ENCODE measurements around the gene PRPF18. TPM values are rescaled to one million over a fixed set of nuclear protein-coding genes. Genes with fewer than 3 reads are reported as not detected.

PRPF18 gene
- total RNA-seq, 1 experiment from 2014 or later: 10.2 TPM

- Histone ChIP-seq H3K27ac (ENCODE audit: low read length) (no peak overlapping the region), H4K20me1 (ENCODE audit: low read length) (no peaks in the 10 kb centered on the region), H3F3A (ENCODE audit: low read length, unreplicated experiment) (no peaks in the 10 kb centered on the region), H3K4me3 (ENCODE audit: low read length) (no peak overlapping the region), H3K9me2 (replicated peaks; ENCODE audit: low read length) (no peaks in the 10 kb centered on the region), H3K4me1 (ENCODE audit: insufficient read depth, low read length) (no peaks in the 10 kb centered on the region), H3K9ac (ENCODE audit: low read length) (no peak overlapping the region), H3K79me2 (ENCODE audit: low read length) (no peaks in the 10 kb centered on the region), H3K27me3 (ENCODE audit: low read length) (no peaks in the 10 kb centered on the region), H3K9me3 (ENCODE audit: low read length) (no peaks in the 10 kb centered on the region), H2AFZ (ENCODE audit: low read length) (no peak overlapping the region), H3K4me2 (ENCODE audit: low read length) (no peak overlapping the region), H3K36me3 (ENCODE audit: low read depth, low read length) (no peaks in the 10 kb centered on the region)
- no peak for ATAC-seq
- POLR2A ChIA-PET (ENCODE audit: unreplicated experiment): no interaction called here
- CTCF ChIA-PET: interaction anchor here (0.6 kb wide), 1 partner anchor 95 kb away, joined by 6 read pairs; no protein-coding TSS in a partner anchor
- intact Hi-C loops (cut with micrococcal nuclease): loop anchor here (1.0 kb wide), 1 partner anchor 165 kb away; no protein-coding TSS in a partner anchor
- TF ChIP-seq EZH2phosphoT487 (IDR thresholded peaks at IDR 0.05; ENCODE audit: borderline replicate concordance, low read length) (no peak), CTCF (conservative IDR thresholded peaks at IDR 0.05; ENCODE audit: low read depth, low read length) (no peak), EZH2 (IDR thresholded peaks at IDR 0.05; ENCODE audit: low read length, unreplicated experiment) (no peak)
- BruUV-seq (replicated peaks): no TSS peak
- DNase-seq: no peak
Measured at GRCh38 chr10:13612654-13613373, 26.0 kb downstream of the PRPF18 start.

GRCh38 chr10:13613519-13613918 is 26.8 kb downstream of the PRPF18 start:
- ATAC-seq (peak; percentile 27; the same call in 1 of the 2 replicates), DNase-seq (peak; percentile 7)
- Histone ChIP-seq H3K9ac (ENCODE audit: low read length) (no peak overlapping the region), H3K27ac (ENCODE audit: low read length) (no peak overlapping the region), H3F3A (ENCODE audit: low read length, unreplicated experiment) (no peaks in the 10 kb centered on the region), H3K27me3 (ENCODE audit: low read length) (no peaks in the 10 kb centered on the region), H4K20me1 (ENCODE audit: low read length) (no peaks in the 10 kb centered on the region), H3K36me3 (ENCODE audit: low read depth, low read length) (no peaks in the 10 kb centered on the region), H3K9me3 (ENCODE audit: low read length) (no peaks in the 10 kb centered on the region), H2AFZ (ENCODE audit: low read length) (no peak overlapping the region), H3K4me1 (ENCODE audit: insufficient read depth, low read length) (no peaks in the 10 kb centered on the region), H3K9me2 (replicated peaks; ENCODE audit: low read length) (no peaks in the 10 kb centered on the region), H3K4me2 (ENCODE audit: low read length) (no peak overlapping the region), H3K4me3 (ENCODE audit: low read length) (no peak overlapping the region), H3K79me2 (ENCODE audit: low read length) (no peaks in the 10 kb centered on the region)
- CTCF ChIA-PET: interaction anchor here (0.5 kb wide), 1 partner anchor 10 kb away, joined by 4 read pairs; no protein-coding TSS in a partner anchor
- BruUV-seq (replicated peaks): no TSS peak
- intact Hi-C loops (cut with micrococcal nuclease): loop anchor here (1.0 kb wide), 1 partner anchor 165 kb away; no protein-coding TSS in a partner anchor
- TF ChIP-seq CTCF (conservative IDR thresholded peaks at IDR 0.05; ENCODE audit: low read depth, low read length) (peak; percentile 40; the same call in 1 of the 2 replicates), EZH2phosphoT487 (IDR thresholded peaks at IDR 0.05; ENCODE audit: borderline replicate concordance, low read length) (no peak)
- POLR2A ChIA-PET (ENCODE audit: unreplicated experiment): no interaction called here

All from PC-3 (cell line).